Liver (tissue), 3 donors: Measurements from ENCODE around the gene ENGASE.

Experiments
- ATF3 ChIP-seq: IDR thresholded peaks from 2 replicates; pipeline ENCODE4 v1.6.1; 2016; ENCODE audit warnings: antibody characterized with exemption
- CTCF ChIP-seq: fragments of 150-350 bp; IDR thresholded peaks from 2 replicates; pipeline ENCODE4 v1.5.1; 2017; ENCODE audit warnings: improper control_type of control experiment, low read depth, low read length; ENCODE audit not compliant: missing input control
- EGR1 ChIP-seq, 2 donors: IDR thresholded peaks; 2 replicates each; pipeline ENCODE4 v1.6.1; 2016 to 2018; ENCODE audit warnings: antibody characterized with exemption in 2 of 2, low read depth in 2 of 2
- GABPA ChIP-seq, 2 donors: IDR thresholded peaks in 1 of 2; conservative IDR thresholded peaks in 1 of 2; 2 replicates each; pipeline ENCODE4 v1.6.1; 2016; ENCODE audit warnings: antibody characterized with exemption in 2 of 2, mild to moderate bottlenecking in 1 of 2, moderate library complexity in 1 of 2
- MAX ChIP-seq: IDR thresholded peaks from 2 replicates; pipeline ENCODE4 v1.6.1; 2016; ENCODE audit warnings: antibody characterized with exemption
- REST ChIP-seq: IDR thresholded peaks from 2 replicates; pipeline ENCODE4 v1.6.1; 2016; ENCODE audit warnings: antibody characterized with exemption, mild to moderate bottlenecking
- RXRA ChIP-seq, 2 donors: IDR thresholded peaks; 2 replicates each; pipeline ENCODE4 v1.6.1; 2017 to 2018; ENCODE audit warnings: antibody characterized with exemption in 2 of 2, mild to moderate bottlenecking in 1 of 2
- TAF1 ChIP-seq: conservative IDR thresholded peaks from 2 replicates; pipeline ENCODE4 v1.6.1; 2016; ENCODE audit warnings: antibody characterized with exemption, mild to moderate bottlenecking
- YY1 ChIP-seq: IDR thresholded peaks from 2 replicates; pipeline ENCODE4 v1.6.1; 2016; ENCODE audit warnings: antibody characterized with exemption, mild to moderate bottlenecking
- ZBTB33 ChIP-seq: IDR thresholded peaks from 2 replicates; pipeline ENCODE4 v1.6.1; 2016; ENCODE audit warnings: antibody characterized with exemption
- donor health status: healthy.
- donor health status: healthy.

DNA sequence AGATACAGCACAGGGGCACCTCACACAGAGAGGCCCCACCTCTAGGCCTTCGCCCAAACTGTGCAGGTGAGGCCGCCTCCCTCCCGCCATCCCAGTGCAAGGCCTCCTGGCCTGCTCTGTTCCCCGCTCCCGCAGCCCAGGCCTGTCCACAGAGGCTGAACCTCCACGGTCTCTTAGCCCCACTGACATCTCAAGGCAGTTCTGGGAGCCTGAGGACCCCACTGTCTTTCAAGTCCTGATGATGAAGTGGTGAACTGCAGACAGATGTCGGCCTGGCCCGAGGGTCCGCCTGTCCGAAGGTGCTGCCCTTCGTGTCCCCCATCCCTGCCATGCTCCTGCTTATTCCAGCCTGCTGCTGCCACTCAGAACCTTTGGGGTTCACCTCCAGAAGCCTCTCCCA is 32.3 kb downstream of the ENGASE start:
- no peak for TF ChIP-seq CTCF
- TF ChIP-seq TAF1: no peak
- no peak for TF ChIP-seq ZBTB33
- TF ChIP-seq REST: no peak
- TF ChIP-seq RXRA (IDR thresholded peaks at IDR 0.05): no peak
- no peak for TF ChIP-seq ATF3
- no peak for TF ChIP-seq MAX
- TF ChIP-seq EGR1 (IDR thresholded peaks at IDR 0.05; ENCODE audit: low read depth in 2 of 2): no peak
- TF ChIP-seq YY1: no peak
- TF ChIP-seq GABPA (IDR thresholded peaks at IDR 0.05 in 1 of 2, conservative IDR thresholded peaks at IDR 0.05 in 1 of 2): no peak
